NCI-H2227 (cell line): ENCODE data around the gene SLC39A12.
A peak's percentile ranks its signal among the peaks of the same experiment; 100 is the strongest.
"Not testable (repeated sequence)": the region's sequence is repeated elsewhere in the genome, so short reads cannot be mapped to it uniquely, and the experiment has no call there.

ENCODE experiments used
- DNase-seq: peaks from one replicate; lab custom pipeline; 2025; ENCODE audit not compliant: unreplicated experiment; lab: John Stamatoyannopoulos, UW

The SLC39A12 gene

DNA sequence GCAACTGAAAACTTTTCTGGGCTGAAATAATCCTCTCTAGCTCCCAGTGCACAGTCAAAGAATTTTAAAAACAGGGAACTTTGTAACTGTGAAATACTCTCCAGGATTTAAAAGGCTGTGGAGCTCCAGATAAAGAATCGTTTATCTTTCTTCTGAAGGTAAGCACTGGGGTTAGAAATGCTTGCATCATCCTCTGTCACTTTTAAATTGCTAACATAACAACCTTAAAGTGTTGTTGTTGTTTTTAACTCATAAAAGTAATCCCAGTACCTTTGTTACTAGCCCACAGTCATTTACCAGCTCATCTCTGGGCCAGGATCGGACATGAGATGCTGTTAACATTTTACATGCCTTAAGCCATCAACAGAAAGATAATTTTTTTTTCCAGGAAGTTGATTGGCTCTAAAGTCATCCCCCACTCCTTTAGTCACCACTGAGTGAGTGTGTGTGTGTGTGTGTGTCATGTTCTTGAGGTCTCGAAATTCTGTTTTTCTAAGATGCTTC is at the start of gene SLC39A12:
SLC39A12 (plus strand) TSS at position 51 of the 504 bp plus-strand sequence. CDS start 1,359 bp downstream, outside the sequence.
- DNase-seq, result no peak

DNA sequence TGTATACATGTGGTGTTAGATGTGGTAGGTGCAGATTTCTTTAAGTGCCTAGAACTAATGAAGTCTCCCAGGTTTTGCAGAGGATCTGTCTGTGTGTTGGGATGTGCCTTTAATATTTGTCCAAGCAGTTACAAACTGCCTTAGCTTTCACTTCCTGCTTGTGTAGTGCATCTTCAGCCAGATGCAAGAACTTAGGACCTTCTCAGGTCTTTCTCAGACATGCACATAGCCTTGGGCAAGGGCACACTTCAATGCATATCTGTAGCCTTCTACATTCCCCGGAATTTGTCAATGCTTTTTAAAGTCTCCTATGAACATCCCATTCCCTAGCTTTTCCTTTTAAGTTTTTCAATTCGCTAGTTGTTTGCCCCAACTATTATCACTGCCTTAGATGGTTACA is 47.2 kb upstream of the SLC39A12 start:
- DNase-seq, result no peak

DNA sequence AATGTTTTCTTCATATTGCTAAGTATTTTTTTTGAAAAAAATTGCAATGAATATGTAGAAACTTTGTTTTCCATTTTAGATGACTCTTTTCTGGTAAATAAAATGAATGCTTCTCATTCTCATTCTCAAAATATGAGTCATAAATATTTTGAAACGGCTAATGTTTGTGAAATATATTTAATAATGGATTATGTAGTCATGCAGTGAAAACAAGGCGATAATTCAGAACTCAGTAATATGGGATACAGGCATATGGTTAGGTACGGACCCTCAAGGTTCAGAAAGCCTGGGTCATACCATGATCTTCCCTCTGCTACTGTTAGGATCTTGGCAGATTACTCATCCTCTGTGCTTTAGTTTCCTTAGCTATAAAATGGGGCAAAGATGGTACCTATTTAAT is 46.2 kb upstream of the SLC39A12 start:
- no peak for DNase-seq

DNA sequence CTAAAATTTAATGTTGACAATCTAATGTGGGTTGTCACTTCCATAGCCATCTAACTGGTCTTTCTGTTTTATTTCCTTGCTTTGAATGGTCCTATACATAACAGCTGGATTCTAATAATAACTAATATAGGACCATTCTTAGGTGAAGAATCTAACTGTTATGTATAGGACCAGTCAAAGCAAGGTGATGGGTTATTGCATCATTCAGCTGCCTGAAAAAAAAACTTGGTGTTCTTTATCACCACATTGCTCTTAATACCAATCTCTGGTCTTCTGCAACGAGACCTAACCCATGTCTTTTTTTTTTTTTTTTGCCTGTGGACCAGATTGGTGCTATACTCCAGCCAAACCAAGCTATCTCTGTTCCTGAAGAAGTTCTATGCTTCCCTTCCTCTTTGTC is 45.7 kb upstream of the SLC39A12 start:
- no peak for DNase-seq

DNA sequence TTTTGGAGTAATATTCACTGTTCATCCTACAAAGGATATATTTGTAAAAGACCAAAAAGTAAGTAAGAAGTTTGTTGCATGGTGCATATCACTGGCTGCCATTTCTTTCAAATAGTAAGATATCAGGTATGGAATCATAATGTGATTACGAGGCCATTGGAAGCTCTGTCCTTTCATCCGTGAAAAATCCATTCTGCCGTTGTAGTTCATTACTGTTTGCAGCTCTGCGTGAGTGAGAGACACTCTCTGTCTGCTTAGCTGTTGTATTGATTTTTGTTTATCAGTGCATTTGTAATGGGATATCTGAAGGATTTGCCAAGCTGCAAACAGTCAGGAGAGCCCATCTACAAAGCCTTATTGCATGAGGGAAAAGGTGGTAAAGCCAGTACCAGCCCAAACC is 44.1 kb upstream of the SLC39A12 start:
- no peak for DNase-seq

DNA sequence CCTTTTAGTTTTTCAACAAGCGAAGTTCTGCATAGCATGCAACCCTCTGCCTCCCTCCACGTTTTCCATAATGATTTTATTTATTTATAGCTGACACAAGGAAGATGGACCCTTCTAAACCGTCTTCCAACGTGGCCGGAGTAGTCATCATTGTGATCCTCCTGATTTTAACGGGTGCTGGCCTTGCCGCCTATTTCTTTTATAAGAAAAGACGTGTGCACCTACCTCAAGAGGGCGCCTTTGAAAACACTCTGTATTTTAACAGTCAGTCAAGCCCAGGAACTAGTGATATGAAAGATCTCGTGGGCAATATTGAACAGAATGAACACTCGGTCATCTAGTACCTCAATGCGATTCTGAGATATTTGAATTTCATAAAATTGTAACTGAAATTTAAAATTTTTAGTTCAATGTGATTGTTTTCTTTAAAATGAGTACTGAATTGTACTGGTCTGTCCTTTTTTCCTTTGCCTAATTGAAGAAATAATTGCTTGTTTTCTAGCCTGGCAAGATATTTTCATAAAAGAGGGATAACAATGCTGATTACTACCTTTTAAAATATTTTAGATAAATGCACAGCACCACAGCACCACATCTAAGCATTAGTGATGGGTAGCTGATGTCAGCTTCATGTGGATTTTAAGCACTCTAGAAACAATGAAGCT is 41.5 kb upstream of the SLC39A12 start:
- peak; percentile 0 for DNase-seq

DNA sequence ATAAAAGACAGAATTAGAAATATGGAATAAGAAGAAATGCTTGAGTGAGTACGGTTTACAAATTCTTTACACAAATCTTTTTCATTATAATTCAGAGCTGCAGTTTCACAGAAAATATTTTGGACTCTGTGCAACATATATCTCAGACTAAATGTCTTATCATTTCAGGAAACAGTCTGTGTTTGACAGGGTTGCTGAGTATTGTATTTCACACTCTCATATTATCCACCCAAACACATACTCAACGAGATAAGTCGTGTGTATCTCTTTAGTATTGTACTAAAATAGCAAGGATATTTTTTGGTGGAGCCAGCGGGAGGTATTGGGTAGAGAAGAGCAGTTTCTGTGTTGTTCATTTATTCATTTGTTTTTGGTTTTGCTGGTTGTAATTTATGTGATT is 39.0 kb upstream of the SLC39A12 start:
- DNase-seq, result no peak

DNA sequence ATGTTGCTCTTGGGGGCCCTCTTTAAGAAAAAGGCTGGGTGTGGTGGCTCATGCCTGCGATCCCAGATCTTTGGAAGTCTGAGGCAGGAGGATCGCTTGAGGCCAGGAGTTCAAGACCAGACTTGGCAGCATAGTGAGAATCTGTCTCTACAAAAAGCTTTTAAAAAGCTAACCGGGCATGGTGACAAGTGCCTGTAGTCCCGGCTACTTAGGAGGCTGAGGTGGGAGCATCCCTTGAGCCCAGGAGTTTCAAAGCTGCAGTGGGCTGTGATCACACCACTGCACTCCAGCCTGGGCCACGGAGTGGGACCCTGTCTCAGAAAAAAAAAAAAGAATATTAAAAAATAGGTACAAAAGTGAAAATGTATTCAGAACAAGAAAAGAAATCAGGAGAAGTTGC is 38.1 kb upstream of the SLC39A12 start:
- DNase-seq, result no peak

DNA sequence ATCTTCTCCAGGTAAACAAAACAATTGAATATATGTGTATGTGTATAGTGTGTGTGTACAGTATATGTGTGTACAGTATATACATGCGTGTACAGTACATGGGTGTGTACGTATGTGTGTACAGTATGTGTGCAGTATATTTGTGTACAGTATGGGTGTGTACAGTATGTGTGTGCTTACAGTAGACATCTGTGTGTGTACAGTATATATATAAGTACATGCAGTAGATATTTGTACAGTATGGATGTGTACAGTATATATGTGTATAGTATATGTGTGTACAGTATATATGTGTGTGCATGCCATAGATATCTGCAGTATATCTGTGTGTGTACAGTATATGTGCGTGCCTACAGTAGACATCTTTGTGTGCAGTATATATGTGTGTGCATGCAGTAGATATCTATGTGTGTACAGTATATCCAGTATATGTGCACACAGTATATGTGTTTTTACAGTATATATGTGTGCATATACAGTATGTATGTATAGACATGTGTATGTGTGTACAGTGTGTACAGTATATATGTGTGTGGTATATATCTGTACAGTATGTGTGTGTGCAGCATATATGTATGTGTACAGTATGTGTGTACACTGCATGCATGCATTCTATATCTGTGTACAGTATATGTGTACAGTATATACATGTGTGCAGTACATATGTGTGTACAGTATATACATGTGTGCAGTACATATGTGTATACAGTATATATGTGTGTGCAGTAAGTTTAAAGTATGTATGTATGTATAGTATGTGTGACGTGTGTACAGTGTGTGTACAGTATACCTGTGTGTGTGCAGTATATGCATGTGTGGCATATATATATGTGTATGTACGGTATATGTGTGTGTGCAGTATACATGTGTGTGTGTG is 37.3 kb upstream of the SLC39A12 start:
- no peak for DNase-seq

DNA sequence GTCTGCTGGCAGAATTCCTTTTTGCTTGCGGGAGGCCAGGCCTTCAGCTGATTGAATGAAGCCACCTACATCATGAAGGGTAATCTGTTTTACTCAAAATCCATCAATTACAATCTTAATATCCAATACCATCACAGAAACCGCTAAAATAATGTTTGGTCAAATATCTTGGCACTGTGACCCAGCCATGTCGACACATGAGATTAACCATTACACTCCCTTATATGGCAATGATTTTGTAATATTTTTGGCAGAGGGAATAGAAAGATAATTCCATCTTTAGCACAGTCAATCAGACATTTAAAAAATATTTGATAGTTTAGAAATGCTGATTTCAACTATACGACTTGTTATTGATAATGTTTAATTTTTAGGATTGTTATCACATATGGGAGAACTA is 36.5 kb upstream of the SLC39A12 start:
- DNase-seq, result no peak

DNA sequence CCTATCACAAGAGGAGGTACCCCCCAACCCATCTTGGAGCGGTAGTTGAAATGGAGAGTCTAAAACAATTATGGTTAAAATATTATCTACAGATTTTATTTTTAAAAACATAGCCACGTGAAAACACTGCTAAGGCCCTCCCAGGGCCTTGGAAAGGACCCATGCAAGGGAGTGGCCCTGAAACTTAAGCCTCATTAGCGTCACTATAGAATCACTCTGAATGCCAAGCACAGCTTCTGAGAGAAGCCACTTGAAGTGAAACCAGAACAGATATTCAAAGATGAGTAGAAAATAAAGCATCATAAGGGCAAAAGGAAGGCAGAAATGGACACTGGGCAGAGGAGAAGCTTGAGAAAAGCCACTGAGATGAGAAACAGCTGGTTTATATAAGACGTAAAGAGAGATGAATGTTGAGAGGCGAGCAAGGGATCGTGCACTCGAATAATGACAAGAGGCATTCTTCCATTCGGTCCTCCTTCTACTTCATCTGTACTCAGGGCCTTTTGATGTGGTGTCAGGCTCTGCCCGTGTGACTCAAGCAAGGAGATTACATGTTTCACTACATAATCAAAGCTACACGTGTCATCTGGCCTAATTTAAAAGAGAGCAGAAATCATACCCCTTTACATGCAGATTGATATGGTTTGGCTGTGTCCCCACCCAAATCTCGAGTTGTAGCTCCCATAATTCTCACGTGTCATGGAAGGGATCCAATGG is 33.4 kb upstream of the SLC39A12 start:
- no peak for DNase-seq

DNA sequence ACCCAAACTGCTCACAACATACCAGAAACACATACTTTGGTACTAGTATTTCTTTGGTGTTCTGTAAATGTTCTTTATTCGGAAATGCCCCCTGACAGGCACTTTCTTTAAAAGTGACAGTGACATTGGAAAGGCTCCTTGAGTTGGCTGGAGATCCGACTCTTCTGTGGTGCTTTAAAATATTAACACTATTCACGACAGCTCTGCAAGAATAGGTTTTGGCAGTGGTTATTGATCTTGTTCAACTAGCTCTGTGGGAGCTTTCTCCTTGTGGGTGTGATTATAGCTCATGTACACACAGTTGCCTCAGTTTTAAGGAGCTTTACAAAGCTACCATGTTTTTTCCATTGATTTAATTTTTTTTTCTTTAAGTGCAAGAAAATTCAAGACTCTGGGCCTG is 30.3 kb upstream of the SLC39A12 start:
- no peak for DNase-seq

DNA sequence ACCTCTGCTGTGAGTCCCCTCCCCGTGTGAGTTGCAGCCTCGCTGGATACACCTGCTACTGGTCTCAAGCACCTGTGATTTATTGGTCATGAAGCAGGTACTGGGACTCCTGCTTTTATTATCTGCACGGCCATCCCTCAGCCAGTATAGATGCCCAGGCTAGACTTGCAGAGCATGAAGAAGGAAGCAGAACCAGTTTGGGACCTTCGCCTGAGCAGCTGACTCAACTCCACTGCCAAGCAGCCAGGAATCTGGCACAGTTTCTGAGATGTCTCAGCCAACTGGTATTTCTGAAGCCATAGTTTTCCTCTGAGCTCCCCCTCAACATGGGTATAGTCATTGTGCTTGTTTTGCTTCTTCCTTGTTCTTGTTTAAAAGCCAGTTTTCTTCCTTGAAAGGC is 28.0 kb upstream of the SLC39A12 start:
- DNase-seq, result no peak

DNA sequence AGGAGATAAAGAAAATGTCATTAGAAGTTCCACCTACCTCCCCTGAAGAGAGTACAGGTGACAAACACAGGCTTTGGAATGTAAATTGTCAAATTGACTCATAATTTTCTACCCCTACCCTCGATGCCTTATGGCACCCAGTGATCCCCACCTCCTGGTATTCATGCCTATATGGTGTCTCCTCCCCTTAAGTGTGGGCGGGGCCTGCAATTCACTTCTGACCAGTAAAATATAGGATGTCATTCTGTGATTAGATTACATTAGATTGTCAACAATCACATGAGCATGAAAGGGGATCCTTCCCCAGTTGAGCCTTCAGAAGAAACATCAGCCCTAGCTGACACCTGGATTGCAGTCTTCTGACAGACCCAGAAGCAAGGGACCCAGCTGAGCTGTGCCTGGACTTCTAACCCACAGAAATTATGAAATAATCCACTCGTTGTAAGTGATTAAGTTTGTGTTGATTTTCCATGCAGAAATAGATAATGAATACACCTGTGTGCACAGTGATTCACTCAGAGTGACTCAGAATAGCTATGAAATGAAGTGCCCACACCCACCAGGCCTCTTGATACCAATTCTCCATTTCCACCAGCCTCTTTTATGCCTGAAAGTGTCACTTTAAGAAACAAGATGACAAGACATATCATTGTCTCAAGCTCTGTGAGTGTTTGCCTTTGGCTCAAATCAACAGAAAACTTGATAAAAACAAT is 8.5 kb upstream of the SLC39A12 start:
- DNase-seq, result no peak

DNA sequence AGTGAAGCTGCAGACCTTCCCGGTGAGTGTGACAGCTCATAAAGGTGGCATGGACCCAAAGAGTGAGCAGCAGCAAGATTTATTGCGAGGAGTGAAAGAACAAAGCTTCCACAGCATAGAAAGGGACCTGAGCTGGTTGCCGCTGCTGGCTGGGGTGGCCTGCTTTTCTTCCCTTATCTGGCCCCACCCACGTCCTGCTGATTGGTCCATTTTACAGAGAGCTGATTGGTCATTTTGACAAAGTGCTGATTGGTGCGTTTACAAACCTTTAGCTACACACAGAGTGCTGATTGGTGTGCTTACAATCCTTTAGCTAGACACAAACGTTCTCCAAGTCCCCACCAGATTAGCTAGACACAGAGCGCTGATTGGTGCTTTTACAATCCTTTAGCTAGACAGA is 1.4 kb upstream of the SLC39A12 start:
- not testable (repeated sequence) for DNase-seq

DNA sequence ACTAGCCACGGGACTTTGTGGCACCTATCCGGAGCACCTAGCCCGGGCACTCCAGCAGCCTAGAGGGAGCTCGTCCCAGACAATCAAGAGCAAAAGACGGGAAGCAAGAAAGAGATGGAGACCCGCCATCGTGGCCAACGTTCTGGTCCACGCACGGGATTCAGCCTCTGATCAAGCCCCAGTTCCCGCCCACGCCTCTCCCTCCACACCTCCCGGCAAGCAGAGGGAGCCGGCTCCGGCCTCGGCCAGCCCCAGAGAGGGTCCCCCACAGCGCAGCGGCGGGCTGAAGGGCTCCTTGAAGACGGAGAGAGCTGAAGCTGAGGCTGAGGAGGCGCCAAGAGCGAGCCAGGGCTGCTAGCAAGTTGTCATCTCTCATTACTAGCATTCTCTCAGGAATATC is 992 bp upstream of the SLC39A12 start:
- DNase-seq, result no peak

DNA sequence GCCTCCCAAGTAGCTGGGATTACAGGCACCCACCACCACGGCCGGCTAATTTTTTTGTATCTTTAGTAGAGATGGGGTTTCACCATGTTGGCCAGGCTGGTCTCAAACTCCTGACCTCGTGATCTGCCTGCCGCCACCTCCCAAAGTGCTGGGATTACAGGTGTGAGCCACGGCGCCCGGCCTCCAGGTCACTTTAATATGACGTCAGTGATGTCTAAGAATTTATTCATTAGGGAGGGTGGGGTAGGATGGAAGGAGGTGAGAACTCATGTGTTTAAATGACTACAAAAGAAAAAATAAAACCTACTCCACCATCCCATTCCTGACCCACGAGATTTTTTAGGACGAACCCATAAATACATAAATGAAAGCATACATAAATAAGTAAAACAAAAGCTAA is 2.7 kb downstream of the SLC39A12 start:
- DNase-seq, result not testable (repeated sequence)

DNA sequence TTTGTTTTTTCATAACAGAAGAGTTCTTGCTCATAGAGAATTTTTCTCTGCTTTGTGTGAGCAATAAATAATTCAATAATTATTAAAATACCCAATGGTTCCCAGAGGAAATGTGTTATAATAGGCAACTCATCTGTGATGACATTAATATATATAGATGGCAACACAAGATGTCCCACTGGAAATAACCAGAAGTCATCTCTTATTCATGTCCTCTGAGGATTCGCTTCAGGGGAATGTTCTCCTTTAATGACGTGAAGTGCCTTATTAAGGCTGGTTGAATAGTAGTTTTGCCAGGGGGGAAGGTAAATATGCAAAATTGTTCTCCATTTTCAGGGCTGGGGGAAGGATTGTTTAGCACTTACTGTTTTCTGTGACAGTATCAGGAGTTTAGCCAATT is 3.1 kb downstream of the SLC39A12 start:
- DNase-seq, result no peak

DNA sequence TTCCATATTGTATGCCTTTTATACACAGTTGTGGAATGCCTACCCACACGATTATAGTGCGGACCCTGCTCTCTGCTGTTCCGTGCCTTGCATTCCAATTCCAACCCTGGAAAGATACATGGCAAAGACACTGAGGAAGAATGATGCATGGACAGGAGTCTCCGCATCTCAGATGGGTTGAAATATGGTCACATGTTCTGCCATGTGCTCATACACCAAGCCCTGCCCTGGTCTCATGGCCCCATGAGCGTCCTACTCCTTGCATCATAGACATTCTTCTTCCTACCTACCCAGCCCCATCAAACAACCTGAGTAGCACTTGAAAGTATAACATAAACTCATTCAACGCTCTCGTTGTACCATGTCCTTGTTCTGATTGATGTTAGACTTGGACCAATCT is 6.3 kb downstream of the SLC39A12 start:
- DNase-seq, result no peak

DNA sequence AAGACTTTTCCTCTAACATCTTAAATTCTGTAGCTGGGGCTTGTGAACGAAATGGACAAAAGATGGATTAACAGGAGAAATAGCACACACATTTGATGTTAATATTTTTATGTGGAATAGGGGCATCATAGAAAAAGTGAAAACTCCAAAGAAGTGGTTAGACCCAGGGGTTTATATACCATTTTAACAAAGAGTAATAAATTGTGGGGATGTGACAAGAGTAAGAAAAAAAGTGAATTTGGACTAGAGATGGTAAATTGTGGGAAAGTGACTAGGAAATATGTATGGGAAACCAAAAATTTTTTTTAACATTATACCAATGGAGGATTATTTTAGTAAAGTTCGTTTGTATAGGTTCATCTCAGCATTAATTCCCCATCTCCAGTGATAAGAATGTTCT is 8.2 kb downstream of the SLC39A12 start:
- no peak for DNase-seq
